VCaP (cell line): ENCODE measurements around the gene PRR23B.

Experiments used
- H3K27ac ChIP-seq: fragments of 450-650 bp; 2 replicates; pipeline ENCODE4 v1.5.1; 2017
- CTCF ChIP-seq: fragments of 450-650 bp; conservative IDR thresholded peaks from 2 replicates; pipeline ENCODE4 v1.5.1; 2017; ENCODE audit warnings: mild to moderate bottlenecking, moderate library complexity

Gene PRR23B

GRCh38 chr3:138971766-138972320 lies 48.9 kb downstream of the PRR23B start:
- TF ChIP-seq CTCF = no peak
- no peak overlapping the region for H3K27ac ChIP-seq
